K562 (cell line): ENCODE results near the gene PRR20C. TPM values are rescaled to one million over a fixed set of nuclear protein-coding genes. Genes with fewer than 3 reads are reported as not detected.
"Not testable (repeated sequence)": the region's sequence is repeated elsewhere in the genome, so short reads cannot be mapped to it uniquely, and the experiment has no call there.

Source experiments
- ATAC-seq: fragments of 200-7000 bp; cut with Tn5 transposase; 3 replicates; pipeline ENCODE4 v1.9.1; 2020; ENCODE audit warnings: moderate library complexity
- Bru-seq: library from RNA; stranded (reverse); fragments of 400-500 nt; gene quantifications from one replicate; lab custom pipeline; 2021; lab: Mats Ljungman, UMichigan
- BruChase-seq, 2 experiments: library from RNA; stranded (reverse); fragments of 400-500 nt; gene quantifications; one replicate each; lab custom pipeline; 2021; lab: Mats Ljungman, UMichigan
- BruUV-seq: library from RNA; stranded (reverse); fragments of 400-500 nt; replicated peaks from 2 replicates; lab custom pipeline; 2021; lab: Mats Ljungman, UMichigan
- CTCF ChIA-PET: fragments of 300-600 bp; formaldehyde crosslinking; extraction: SDS; loops from one replicate; lab custom pipeline; 2021; ENCODE audit warnings: low intra/inter-chr PET ratio; lab: Yijun Ruan, JAX
- POLR2A ChIA-PET: fragments of 300-600, 350-650 bp; sonication (Branson Sonifier 250); formaldehyde crosslinking; extraction: SDS; loops from one replicate; lab custom pipeline; 2021; ENCODE audit warnings: antibody characterized with exemption, inconsistent platforms; lab: Yijun Ruan, JAX
- DNase-seq, 4 experiments: peaks; one replicate each; pipeline versions ENCODE4 v3.0.0 to v3.0.0-alpha.2; 2011 to 2018; ENCODE audit warnings: low spot score in 3 of 4, mixed read lengths in 3 of 4; ENCODE audit errors: extremely low read depth in 1 of 4
- FAIRE-seq: peaks from 2 replicates; lab custom pipeline; 2011; peaks lifted over from hg19 to GRCh38; lab: Jason Lieb, UNC
- H2AFZ ChIP-seq: 2 replicates; pipeline ENCODE4 v1.6.0; 2011; ENCODE audit warnings: low read depth, low read length, control low read depth, inconsistent platforms
- H3K27ac ChIP-seq: fragments of 200-600 bp; 3 replicates; pipeline ENCODE4 v1.8.0; 2011; ENCODE audit warnings: low read depth, mild to moderate bottlenecking, control low read depth, inconsistent platforms, low read length, moderate library complexity, mixed read lengths; ENCODE audit errors: extremely low read depth
- H3K27me3 ChIP-seq, 2 experiments: fragments of 300-600 bp in 1 of 2; 2 replicates in 1 of 2; 3 replicates in 1 of 2; pipeline versions ENCODE4 v1.6.0 to v1.8.0; 2011; ENCODE audit warnings: inconsistent platforms in 2 of 2, low read length in 2 of 2, mild to moderate bottlenecking in 1 of 2, mixed read lengths in 1 of 2, moderate library complexity in 1 of 2; ENCODE audit not compliant: control insufficient read depth in 2 of 2, insufficient read depth in 2 of 2
- H3K36me3 ChIP-seq: fragments of 300-600 bp; 3 replicates; pipeline ENCODE4 v1.8.0; 2011; ENCODE audit warnings: mild to moderate bottlenecking, low read length, inconsistent platforms; ENCODE audit not compliant: control insufficient read depth, insufficient read depth
- H3K4me1 ChIP-seq, 2 experiments: fragments of 200-600 bp in 1 of 2; replicated peaks in 1 of 2; 2 replicates in 1 of 2; 3 replicates in 1 of 2; pipeline versions ENCODE4 v1.5.1 to v1.8.0; 2011; ENCODE audit warnings: inconsistent platforms in 2 of 2, low read length in 2 of 2, mild to moderate bottlenecking in 1 of 2, mixed read lengths in 1 of 2, moderate library complexity in 1 of 2; ENCODE audit not compliant: control insufficient read depth in 2 of 2, insufficient read depth in 2 of 2
- H3K4me2 ChIP-seq: 2 replicates; pipeline ENCODE4 v1.6.1; 2011; ENCODE audit warnings: low read length, control low read depth, inconsistent platforms, mixed read lengths; ENCODE audit not compliant: insufficient read depth
- H3K4me3 ChIP-seq: fragments of 200-600 bp; sonication (generic), shearing (Covaris generic); 2 replicates; pipeline ENCODE4 v1.5.1; 2016; ENCODE audit warnings: control low read depth, inconsistent platforms
- H3K79me2 ChIP-seq: fragments of 200-600 bp; 3 replicates; pipeline ENCODE4 v1.8.0; 2011; ENCODE audit warnings: low read length, inconsistent platforms; ENCODE audit not compliant: control insufficient read depth, insufficient read depth
- H3K9ac ChIP-seq, 2 experiments: 2 replicates each; pipeline versions ENCODE4 v1.6.0 to v1.6.1; 2011; ENCODE audit warnings: low read depth in 2 of 2, low read length in 2 of 2, control low read depth in 1 of 2, inconsistent platforms in 1 of 2, mild to moderate bottlenecking in 1 of 2, mixed read lengths in 1 of 2; ENCODE audit not compliant: insufficient read depth in 1 of 2
- H3K9me1 ChIP-seq: one replicate; pipeline ENCODE4 v1.6.0; 2011; ENCODE audit warnings: inconsistent platforms, mild to moderate bottlenecking, low read length, moderate library complexity; ENCODE audit not compliant: control insufficient read depth, insufficient read depth
- H3K9me3 ChIP-seq: replicated peaks from 2 replicates; pipeline ENCODE4 v1.5.1; 2011; ENCODE audit warnings: low read depth, low read length, inconsistent platforms; ENCODE audit not compliant: control insufficient read depth, insufficient read depth
- H4K20me1 ChIP-seq: replicated peaks from 2 replicates; pipeline ENCODE4 v1.6.1; 2011; ENCODE audit warnings: low read length, inconsistent platforms, mixed read lengths; ENCODE audit not compliant: control insufficient read depth, insufficient read depth
- PCBP1 ChIP-seq: fragments of 200-400 bp; formaldehyde crosslinking; IDR thresholded peaks from 2 replicates; pipeline ENCODE4 v1.6.1; 2018; ENCODE audit warnings: mild to moderate bottlenecking, low read depth, low read length; ENCODE audit not compliant: poor library complexity, severe bottlenecking
- TCFL5 ChIP-seq: fragments of 250-450 bp; sonication (Bioruptor Pico); conservative IDR thresholded peaks from 2 replicates; pipeline ENCODE4 v1.6.1; 2021; ENCODE audit warnings: mild to moderate bottlenecking, moderate library complexity, matching md5 sums
- WHSC1 ChIP-seq: IDR thresholded peaks from one replicate; pipeline ENCODE4 v1.6.1; 2012; ENCODE audit warnings: low read length, control low read depth, inconsistent platforms
- WGBS: fragments of 100-300 bp; shearing (Covaris generic); methylation state at CpG from one replicate; pipeline ENCODE4 v1.1.6; 2016; ENCODE audit warnings: low coverage, mixed read lengths; ENCODE audit not compliant: insufficient coverage; ENCODE audit errors: missing lambda C conversion rate; 5-methylcytosine and 5-hydroxymethylcytosine counted together
- in situ Hi-C: fragments of 300-500 bp; cut with MboI; formaldehyde crosslinking; loops from 4 replicates; pipeline ENCODE4 v1.15.0; 2018; ENCODE audit warnings: inconsistent platforms, mixed read lengths
- intact Hi-C: fragments of 100-400 bp; cut with micrococcal nuclease; formaldehyde crosslinking; loops from 2 replicates; pipeline ENCODE4 v1.14.2; 2022
- long read RNA-seq, 3 experiments: library from polyadenylated mRNA in 2 of 3; library from RNA in 1 of 3; unstranded in 2 of 3; stranded (forward) in 1 of 3; transcript quantifications; one replicate each; pipeline ENCODE4 v2.0.0, GENCODE V29; 2019 to 2022
- polyA minus RNA-seq, 3 experiments: library from RNA; depleted of rRNA, polyadenylated mRNA; stranded (reverse); fragments of >200 nt; gene quantifications; 2 replicates each; pipeline ENCODE4 v1.2.3, GENCODE V29; 2011
- polyA plus RNA-seq, 8 experiments: library from polyadenylated mRNA; depleted of rRNA in 4 of 8; stranded (reverse) in 5 of 8; unstranded in 3 of 8; fragments of >200 nt; fragmentation: Nextera tagmentation in 2 of 8; fragmentation: Illumina TruSeq in 1 of 8; extraction: Ambion mirVana in 2 of 8; extraction: Trizol in 1 of 8; gene quantifications; 2 replicates each; pipeline versions ENCODE4 v1.2.1 to v1.2.3, GENCODE V29; 2011 to 2014; ENCODE audit warnings: inconsistent platforms in 1 of 8, missing spikeins in 1 of 8
- total RNA-seq, 7 experiments: library from RNA; depleted of rRNA in 6 of 7; stranded (reverse); fragments of >200 nt in 6 of 7; fragmentation: Illumina TruSeq in 2 of 7; extraction: Trizol in 2 of 7; gene quantifications; 2 replicates each; pipeline versions ENCODE4 v1.2.1 to v1.2.3, GENCODE V29; 2011 to 2021; ENCODE audit warnings: low replicate concordance in 1 of 7
- TF ChIP-seq, protein P1 (sequence below): sonication (generic); formaldehyde crosslinking; IDR thresholded peaks from 2 replicates; pipeline ENCODE4 v1.8.0; 2022; ENCODE audit warnings: mild to moderate bottlenecking, low read depth, missing genetic modification reagents
- TF ChIP-seq, protein P2 (sequence below): fragments of 150-350 bp; conservative IDR thresholded peaks from 2 replicates; pipeline ENCODE4 v1.6.1; 2014; ENCODE audit warnings: low read length

The PRR20C gene
- not detected in 2 replicates for total RNA-seq (2011; cell fraction: chromatin; rRNA removed; ENCODE audit: low replicate concordance)
- not detected in 2 replicates for total RNA-seq (2011; cell fraction: nucleolus; rRNA removed)
- total RNA-seq (2011; cell fraction: nucleoplasm; rRNA removed) = not detected in 2 replicates
- total RNA-seq (2014; rRNA removed) (not detected in 2 replicates), total RNA-seq (2014; rRNA removed; fragmentation: Illumina TruSeq; extraction: Trizol) (not detected in 2 replicates), total RNA-seq (2015; rRNA removed; fragmentation: Illumina TruSeq; extraction: Trizol) (not detected in 2 replicates), total RNA-seq (2021) (not detected in 2 replicates), polyA plus RNA-seq (2011; rRNA removed) (not detected in 2 replicates), polyA plus RNA-seq (2014; fragmentation: Illumina TruSeq; extraction: Trizol) (not detected in 2 replicates), polyA plus RNA-seq (2014; fragmentation: Nextera tagmentation; extraction: Ambion mirVana) (not detected), polyA plus RNA-seq (2014; rRNA removed) (not detected in 2 replicates), polyA minus RNA-seq (2011; rRNA and poly(A)+ RNA removed) (not detected in 2 replicates), Bru-seq, nascent RNA (not detected), BruChase-seq, experiment 1, labeled RNA remaining after a 2-hour chase (not detected), BruChase-seq, experiment 2, labeled RNA remaining after a 6-hour chase (not detected)
- polyA plus RNA-seq (2011; cell fraction: cytosol; rRNA removed) = not detected in 2 replicates
- polyA plus RNA-seq (2011; cell fraction: nucleus; rRNA removed) = not detected in 2 replicates
- not detected in 2 replicates for polyA plus RNA-seq (2012)
- polyA minus RNA-seq (2011; cell fraction: cytosol; rRNA and poly(A)+ RNA removed) = not detected in 2 replicates
- not detected in 2 replicates for polyA minus RNA-seq (2011; cell fraction: nucleus; rRNA and poly(A)+ RNA removed)
- long read RNA-seq, experiment 1 = 0 reads
- long read RNA-seq, experiment 2 = 0 reads
- long read RNA-seq, experiment 3 = 0 reads

DNA sequence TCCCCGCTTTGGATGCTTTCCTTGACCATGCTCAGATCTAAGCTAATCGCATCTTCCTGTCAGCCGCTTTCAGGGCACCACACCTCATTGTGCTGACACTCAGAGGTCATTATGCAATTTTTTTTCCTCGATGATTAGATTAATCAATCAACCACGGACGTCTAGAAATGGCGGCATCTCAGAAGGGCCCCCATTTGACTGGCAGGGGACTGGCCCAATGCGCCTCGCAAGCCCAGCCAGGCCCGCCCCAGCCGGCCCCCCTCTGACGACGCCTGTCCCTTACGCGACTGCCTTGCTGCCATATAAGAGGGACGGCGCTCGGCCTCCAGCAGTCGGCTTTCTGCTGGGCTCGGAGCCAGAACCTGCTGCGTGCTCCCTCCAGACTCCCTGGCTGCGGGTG is at the start of gene PRR20C:
PRR20C (plus strand) TSS at position 301 of the 400 bp plus-strand sequence. CDS start 387 bp downstream, outside the sequence.
- WGBS = no CpG with 5 or more reads among the region's 22 CpGs
- CTCF ChIA-PET, H4K20me1 ChIP-seq, H3K4me3 ChIP-seq, H3K27me3 ChIP-seq, H3K9me3 ChIP-seq, in situ Hi-C loops, H3K4me2 ChIP-seq, ATAC-seq, BruUV-seq, H3K9ac ChIP-seq, POLR2A ChIA-PET, H3K9me1 ChIP-seq, intact Hi-C loops, H2AFZ ChIP-seq, FAIRE-seq, H3K79me2 ChIP-seq, H3K27ac ChIP-seq, H3K4me1 ChIP-seq, H3K36me3 ChIP-seq, DNase-seq: not testable (repeated sequence)

DNA sequence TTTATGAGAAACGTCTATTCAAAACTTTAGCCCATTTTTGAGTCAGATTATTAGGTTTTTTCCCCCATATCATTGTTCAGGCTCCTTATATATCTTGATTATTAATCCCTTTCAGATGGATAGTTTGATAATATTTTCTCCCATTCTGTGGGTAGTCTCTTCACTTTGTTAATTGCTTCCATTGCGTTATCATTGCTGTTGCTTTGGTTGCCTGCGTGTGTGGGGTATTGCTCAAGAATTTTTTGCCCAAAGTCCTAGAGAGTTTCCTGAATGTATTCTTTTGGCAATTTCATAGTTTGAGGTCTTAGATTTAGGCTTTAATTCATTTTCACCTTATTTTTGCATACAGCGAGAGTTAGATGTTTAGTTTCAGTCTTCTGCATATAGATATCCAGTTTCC is 38.9 kb upstream of the PRR20C start:
- Histone ChIP-seq H3K27ac (no peak overlapping the region), H2AFZ (no peak overlapping the region), H3K4me3 (no peak overlapping the region), H3K4me2 (no peak overlapping the region), H3K79me2 (no peaks in the 10 kb centered on the region), H3K9ac (no peak overlapping the region), H3K36me3 (no peaks in the 10 kb centered on the region), H3K4me1 (no peaks in the 10 kb centered on the region)
- intact Hi-C loops = no loop called here
- ATAC-seq = no peak
- in situ Hi-C loops = no loop called here
- ChIA-PET CTCF (no interaction called here), POLR2A (no interaction called here)
- WGBS = 0% methylated on average over 3 of the region's 4 CpGs
- no TSS peak for BruUV-seq
- TF ChIP-seq, protein P1, sequence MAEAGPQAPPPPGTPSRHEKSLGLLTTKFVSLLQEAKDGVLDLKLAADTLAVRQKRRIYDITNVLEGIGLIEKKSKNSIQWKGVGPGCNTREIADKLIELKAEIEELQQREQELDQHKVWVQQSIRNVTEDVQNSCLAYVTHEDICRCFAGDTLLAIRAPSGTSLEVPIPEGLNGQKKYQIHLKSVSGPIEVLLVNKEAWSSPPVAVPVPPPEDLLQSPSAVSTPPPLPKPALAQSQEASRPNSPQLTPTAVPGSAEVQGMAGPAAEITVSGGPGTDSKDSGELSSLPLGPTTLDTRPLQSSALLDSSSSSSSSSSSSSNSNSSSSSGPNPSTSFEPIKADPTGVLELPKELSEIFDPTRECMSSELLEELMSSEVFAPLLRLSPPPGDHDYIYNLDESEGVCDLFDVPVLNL = no peak
- TF ChIP-seq, protein P2, sequence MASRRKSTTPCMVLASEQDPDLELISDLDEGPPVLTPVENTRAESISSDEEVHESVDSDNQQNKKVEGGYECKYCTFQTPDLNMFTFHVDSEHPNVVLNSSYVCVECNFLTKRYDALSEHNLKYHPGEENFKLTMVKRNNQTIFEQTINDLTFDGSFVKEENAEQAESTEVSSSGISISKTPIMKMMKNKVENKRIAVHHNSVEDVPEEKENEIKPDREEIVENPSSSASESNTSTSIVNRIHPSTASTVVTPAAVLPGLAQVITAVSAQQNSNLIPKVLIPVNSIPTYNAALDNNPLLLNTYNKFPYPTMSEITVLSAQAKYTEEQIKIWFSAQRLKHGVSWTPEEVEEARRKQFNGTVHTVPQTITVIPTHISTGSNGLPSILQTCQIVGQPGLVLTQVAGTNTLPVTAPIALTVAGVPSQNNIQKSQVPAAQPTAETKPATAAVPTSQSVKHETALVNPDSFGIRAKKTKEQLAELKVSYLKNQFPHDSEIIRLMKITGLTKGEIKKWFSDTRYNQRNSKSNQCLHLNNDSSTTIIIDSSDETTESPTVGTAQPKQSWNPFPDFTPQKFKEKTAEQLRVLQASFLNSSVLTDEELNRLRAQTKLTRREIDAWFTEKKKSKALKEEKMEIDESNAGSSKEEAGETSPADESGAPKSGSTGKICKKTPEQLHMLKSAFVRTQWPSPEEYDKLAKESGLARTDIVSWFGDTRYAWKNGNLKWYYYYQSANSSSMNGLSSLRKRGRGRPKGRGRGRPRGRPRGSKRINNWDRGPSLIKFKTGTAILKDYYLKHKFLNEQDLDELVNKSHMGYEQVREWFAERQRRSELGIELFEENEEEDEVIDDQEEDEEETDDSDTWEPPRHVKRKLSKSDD = no peak
- TF ChIP-seq WHSC1 (no peak), PCBP1 (no peak), TCFL5 (CRISPR knock-in tag) (no peak)
- TF ChIP-seq, all 486 proteins: peak for 0
- Histone ChIP-seq H3K9me3 (no peaks in the 10 kb centered on the region; the same call in 1 of the 2 replicates), H3K27me3 (no peaks in the 10 kb centered on the region), H3K9me1 (no peaks in the 10 kb centered on the region), H4K20me1 (no peaks in the 10 kb centered on the region)
- FAIRE-seq = no peak
- DNase-seq = no peak
